C4-2B (cell line): Measurements from ENCODE around the gene B3GNT9.

Experiments used
- CTCF ChIP-seq: fragments of 450-650 bp; conservative IDR thresholded peaks from 2 replicates; pipeline ENCODE4 v1.5.1; 2017; ENCODE audit warnings: mild to moderate bottlenecking
- ZFX ChIP-seq: fragments of 450-650 bp; IDR thresholded peaks from 2 replicates; pipeline ENCODE4 v1.6.1; 2017

- no peak for TF ChIP-seq CTCF
- no peak for TF ChIP-seq ZFX
Observed at GRCh38 chr16:67157106-67157748, 6.4 kb upstream of the B3GNT9 start.
